GM23338 (cell line): Measurements from ENCODE around the gene RAMP1. TPM values are rescaled to one million over a fixed set of nuclear protein-coding genes. Genes with fewer than 3 reads are reported as not detected.

Experiments
- ATAC-seq: fragments of 200-7000 bp; cut with Tn5 transposase; 3 replicates; pipeline ENCODE4 v1.9.1; 2020
- DNase-seq: peaks from one replicate; pipeline ENCODE4 v3.0.0-alpha.2; 2015; ENCODE audit warnings: low spot score
- H2AFZ ChIP-seq: fragments of 200-600 bp; sonication (generic); 2 replicates; pipeline ENCODE4 v1.8.0; 2016; ENCODE audit warnings: antibody characterized with exemption, mild to moderate bottlenecking, moderate library complexity
- H3F3A ChIP-seq: fragments of 200-600 bp; sonication (generic); replicated peaks from 2 replicates; pipeline ENCODE4 v1.8.0; 2017; ENCODE audit warnings: antibody characterized with exemption, mixed run types, low read depth
- H3K27ac ChIP-seq: fragments of 200-600 bp; sonication (generic); 2 replicates; pipeline ENCODE4 v1.6.1; 2016; ENCODE audit warnings: low read depth
- H3K27me3 ChIP-seq: fragments of 200-600 bp; sonication (generic); 2 replicates; pipeline ENCODE4 v1.8.0; 2016; ENCODE audit warnings: mild to moderate bottlenecking, mixed run types, moderate library complexity; ENCODE audit not compliant: insufficient read depth
- H3K36me3 ChIP-seq: fragments of 200-600 bp; sonication (generic); 2 replicates; pipeline ENCODE4 v1.8.0; 2016; ENCODE audit warnings: mild to moderate bottlenecking; ENCODE audit not compliant: insufficient read depth
- H3K4me1 ChIP-seq: fragments of 200-600 bp; sonication (generic); 2 replicates; pipeline ENCODE4 v1.8.0; 2016; ENCODE audit warnings: mild to moderate bottlenecking, moderate library complexity; ENCODE audit not compliant: insufficient read depth
- H3K4me2 ChIP-seq: fragments of 200-600 bp; sonication (generic); 2 replicates; pipeline ENCODE4 v1.7.1; 2017; ENCODE audit warnings: mixed run types
- H3K4me3 ChIP-seq: fragments of 200-600 bp; sonication (generic); 2 replicates; pipeline ENCODE4 v1.6.1; 2016; ENCODE audit warnings: mixed run types
- H3K79me2 ChIP-seq: fragments of 200-600 bp; sonication (generic); replicated peaks from 2 replicates; pipeline ENCODE4 v1.8.0; 2017; ENCODE audit warnings: mild to moderate bottlenecking; ENCODE audit not compliant: insufficient read depth
- H3K9me2 ChIP-seq: fragments of 200-600 bp; sonication (generic); 2 replicates; pipeline ENCODE4 v1.8.0; 2017; ENCODE audit not compliant: insufficient read depth
- H4K20me1 ChIP-seq: fragments of 200-600 bp; sonication (generic); replicated peaks from 2 replicates; pipeline ENCODE4 v1.8.0; 2017; ENCODE audit warnings: mild to moderate bottlenecking; ENCODE audit not compliant: insufficient read depth
- H3K27ac Mint-ChIP-seq: 2 replicates; pipeline ENCODE4 v1.8.0; 2020; ENCODE audit warnings: inconsistent platforms, mild to moderate bottlenecking, moderate library complexity, mixed read lengths
- H3K27me3 Mint-ChIP-seq: 3 replicates; pipeline ENCODE4 v1.8.0; 2022; ENCODE audit warnings: low read depth, mild to moderate bottlenecking, moderate library complexity, mixed read lengths, inconsistent platforms; ENCODE audit not compliant: insufficient read depth, poor library complexity
- H3K36me3 Mint-ChIP-seq: 3 replicates; pipeline ENCODE4 v1.8.0; 2021; ENCODE audit warnings: low read depth, mild to moderate bottlenecking, inconsistent platforms, moderate library complexity, mixed read lengths
- H3K4me1 Mint-ChIP-seq: 3 replicates; pipeline ENCODE4 v1.8.0; 2020; ENCODE audit warnings: mild to moderate bottlenecking, inconsistent platforms, mixed read lengths
- H3K4me3 Mint-ChIP-seq: 3 replicates; pipeline ENCODE4 v1.8.0; 2021; ENCODE audit warnings: moderate library complexity, mild to moderate bottlenecking, inconsistent platforms, mixed read lengths
- H3K9me3 Mint-ChIP-seq: 3 replicates; pipeline ENCODE4 v1.8.0; 2020; ENCODE audit warnings: moderate library complexity, mild to moderate bottlenecking, inconsistent platforms, mixed read lengths
- EZH2 ChIP-seq: fragments of 200-600 bp; sonication (generic); IDR thresholded peaks from one replicate; pipeline ENCODE4 v1.8.0; 2017; ENCODE audit warnings: antibody characterized with exemption, mild to moderate bottlenecking, low read depth; ENCODE audit not compliant: unreplicated experiment
- REST ChIP-seq: IDR thresholded peaks from one replicate; pipeline ENCODE4 v1.6.1; 2018; ENCODE audit warnings: antibody characterized with exemption; ENCODE audit not compliant: unreplicated experiment
- ZNF114 ChIP-seq: fragments of 250-450 bp; sonication (Bioruptor Pico); IDR thresholded peaks from 2 replicates; pipeline ENCODE4 v1.5.0; 2020; ENCODE audit warnings: mild to moderate bottlenecking, moderate library complexity
- polyA plus RNA-seq: library from polyadenylated mRNA; unstranded; fragments of >200 nt; fragmentation: Nextera tagmentation; extraction: Ambion mirVana; gene quantifications from 2 replicates; pipeline ENCODE4 v1.2.1, GENCODE V29; 2016
- total RNA-seq: library from RNA; depleted of rRNA; stranded (reverse); fragments of >200 nt; shearing (Covaris generic); gene quantifications from 2 replicates; pipeline ENCODE4 v1.2.3, GENCODE V29; 2014
- TF ChIP-seq, protein P1 (sequence below): fragments of 250-450 bp; sonication (Bioruptor Pico); IDR thresholded peaks from 2 replicates; pipeline ENCODE4 v1.5.0; 2020; ENCODE audit warnings: mild to moderate bottlenecking, moderate library complexity

Gene RAMP1
- total and polyA plus RNA-seq, 2 experiments from 2014 or later = 1.7 to 3.3 TPM

GRCh38 chr2:237892478-237892877, 33.1 kb downstream of the RAMP1 start:
- H3K27me3 Mint-ChIP-seq = no peaks in the 10 kb centered on the region
- no peaks in the 10 kb centered on the region for H3K36me3 Mint-ChIP-seq
- no peak for DNase-seq
- H3K9me2 ChIP-seq = no peaks in the 10 kb centered on the region
- H3K27ac Mint-ChIP-seq = no peak overlapping the region
- no peak for ATAC-seq
- H4K20me1 ChIP-seq = no peaks in the 10 kb centered on the region
- H3K4me1 ChIP-seq = no peaks in the 10 kb centered on the region
- H3K4me3 Mint-ChIP-seq = no peak overlapping the region
- no peaks in the 10 kb centered on the region for H3K4me1 Mint-ChIP-seq
- no peaks in the 10 kb centered on the region for H3K79me2 ChIP-seq
- no peak overlapping the region for H3K27ac ChIP-seq
- H3K4me3 ChIP-seq = no peak overlapping the region
- no peaks in the 10 kb centered on the region for H3K27me3 ChIP-seq
- no peaks in the 10 kb centered on the region; the same call in 2 of the 3 replicates for H3K9me3 Mint-ChIP-seq
- H3K4me2 ChIP-seq = no peak overlapping the region
- TF ChIP-seq ZNF114 (CRISPR knock-in tag) = no peak
- TF ChIP-seq, protein P1, sequence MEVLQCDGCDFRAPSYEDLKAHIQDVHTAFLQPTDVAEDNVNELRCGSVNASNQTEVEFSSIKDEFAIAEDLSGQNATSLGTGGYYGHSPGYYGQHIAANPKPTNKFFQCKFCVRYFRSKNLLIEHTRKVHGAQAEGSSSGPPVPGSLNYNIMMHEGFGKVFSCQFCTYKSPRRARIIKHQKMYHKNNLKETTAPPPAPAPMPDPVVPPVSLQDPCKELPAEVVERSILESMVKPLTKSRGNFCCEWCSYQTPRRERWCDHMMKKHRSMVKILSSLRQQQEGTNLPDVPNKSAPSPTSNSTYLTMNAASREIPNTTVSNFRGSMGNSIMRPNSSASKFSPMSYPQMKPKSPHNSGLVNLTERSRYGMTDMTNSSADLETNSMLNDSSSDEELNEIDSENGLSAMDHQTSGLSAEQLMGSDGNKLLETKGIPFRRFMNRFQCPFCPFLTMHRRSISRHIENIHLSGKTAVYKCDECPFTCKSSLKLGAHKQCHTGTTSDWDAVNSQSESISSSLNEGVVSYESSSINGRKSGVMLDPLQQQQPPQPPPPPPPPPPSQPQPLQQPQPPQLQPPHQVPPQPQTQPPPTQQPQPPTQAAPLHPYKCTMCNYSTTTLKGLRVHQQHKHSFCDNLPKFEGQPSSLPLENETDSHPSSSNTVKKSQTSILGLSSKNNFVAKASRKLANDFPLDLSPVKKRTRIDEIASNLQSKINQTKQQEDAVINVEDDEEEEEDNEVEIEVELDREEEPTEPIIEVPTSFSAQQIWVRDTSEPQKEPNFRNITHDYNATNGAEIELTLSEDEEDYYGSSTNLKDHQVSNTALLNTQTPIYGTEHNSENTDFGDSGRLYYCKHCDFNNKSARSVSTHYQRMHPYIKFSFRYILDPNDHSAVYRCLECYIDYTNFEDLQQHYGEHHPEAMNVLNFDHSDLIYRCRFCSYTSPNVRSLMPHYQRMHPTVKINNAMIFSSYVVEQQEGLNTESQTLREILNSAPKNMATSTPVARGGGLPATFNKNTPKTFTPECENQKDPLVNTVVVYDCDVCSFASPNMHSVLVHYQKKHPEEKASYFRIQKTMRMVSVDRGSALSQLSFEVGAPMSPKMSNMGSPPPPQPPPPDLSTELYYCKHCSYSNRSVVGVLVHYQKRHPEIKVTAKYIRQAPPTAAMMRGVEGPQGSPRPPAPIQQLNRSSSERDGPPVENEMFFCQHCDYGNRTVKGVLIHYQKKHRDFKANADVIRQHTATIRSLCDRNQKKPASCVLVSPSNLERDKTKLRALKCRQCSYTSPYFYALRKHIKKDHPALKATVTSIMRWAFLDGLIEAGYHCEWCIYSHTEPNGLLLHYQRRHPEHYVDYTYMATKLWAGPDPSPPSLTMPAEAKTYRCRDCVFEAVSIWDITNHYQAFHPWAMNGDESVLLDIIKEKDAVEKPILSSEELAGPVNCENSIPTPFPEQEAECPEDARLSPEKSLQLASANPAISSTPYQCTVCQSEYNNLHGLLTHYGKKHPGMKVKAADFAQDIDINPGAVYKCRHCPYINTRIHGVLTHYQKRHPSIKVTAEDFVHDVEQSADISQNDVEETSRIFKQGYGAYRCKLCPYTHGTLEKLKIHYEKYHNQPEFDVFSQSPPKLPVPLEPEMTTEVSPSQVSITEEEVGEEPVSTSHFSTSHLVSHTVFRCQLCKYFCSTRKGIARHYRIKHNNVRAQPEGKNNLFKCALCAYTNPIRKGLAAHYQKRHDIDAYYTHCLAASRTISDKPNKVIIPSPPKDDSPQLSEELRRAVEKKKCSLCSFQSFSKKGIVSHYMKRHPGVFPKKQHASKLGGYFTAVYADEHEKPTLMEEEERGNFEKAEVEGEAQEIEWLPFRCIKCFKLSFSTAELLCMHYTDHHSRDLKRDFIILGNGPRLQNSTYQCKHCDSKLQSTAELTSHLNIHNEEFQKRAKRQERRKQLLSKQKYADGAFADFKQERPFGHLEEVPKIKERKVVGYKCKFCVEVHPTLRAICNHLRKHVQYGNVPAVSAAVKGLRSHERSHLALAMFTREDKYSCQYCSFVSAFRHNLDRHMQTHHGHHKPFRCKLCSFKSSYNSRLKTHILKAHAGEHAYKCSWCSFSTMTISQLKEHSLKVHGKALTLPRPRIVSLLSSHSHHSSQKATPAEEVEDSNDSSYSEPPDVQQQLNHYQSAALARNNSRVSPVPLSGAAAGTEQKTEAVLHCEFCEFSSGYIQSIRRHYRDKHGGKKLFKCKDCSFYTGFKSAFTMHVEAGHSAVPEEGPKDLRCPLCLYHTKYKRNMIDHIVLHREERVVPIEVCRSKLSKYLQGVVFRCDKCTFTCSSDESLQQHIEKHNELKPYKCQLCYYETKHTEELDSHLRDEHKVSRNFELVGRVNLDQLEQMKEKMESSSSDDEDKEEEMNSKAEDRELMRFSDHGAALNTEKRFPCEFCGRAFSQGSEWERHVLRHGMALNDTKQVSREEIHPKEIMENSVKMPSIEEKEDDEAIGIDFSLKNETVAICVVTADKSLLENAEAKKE (CRISPR knock-in tag) = no peak
- TF ChIP-seq REST = no peak
- TF ChIP-seq EZH2 = no peak
- H2AFZ ChIP-seq = no peak overlapping the region
- H3F3A ChIP-seq = no peaks in the 10 kb centered on the region
- H3K36me3 ChIP-seq = no peaks in the 10 kb centered on the region
